Measurements from ENCODE around the gene MARCHF3.

GRCh38 chr5:126973193-126973592, 57.2 kb downstream of the MARCHF3 start:
- TF ChIP-seq CREB5 (CRISPR knock-in tag; IDR thresholded peaks at IDR 0.05; ENCODE audit: low read depth) (no peak), PATZ1 (CRISPR knock-in tag; IDR thresholded peaks at IDR 0.05; ENCODE audit: borderline replicate concordance) (no peak), PPARA (CRISPR knock-in tag; IDR thresholded peaks at IDR 0.05; ENCODE audit: borderline replicate concordance) (no peak), ZNF565 (CRISPR knock-in tag; conservative IDR thresholded peaks at IDR 0.05; ENCODE audit: low read depth) (no peak), POU6F1 (CRISPR knock-in tag; IDR thresholded peaks at IDR 0.05; ENCODE audit: borderline replicate concordance, low read depth) (no peak)
